Stimulated activated naive CD8-positive, alpha-beta T cell treated with anti-CD3 and anti-CD28 coated beads, Interleukin-15, Interleukin-2, amounts not matched to agents 100 U/mL and 50 U/mL, for 24 hours (primary cell): ENCODE data around the gene CCDC136.

ENCODE experiments used
- ATAC-seq: fragments of 150-1000 bp; cut with Tn5 transposase; one replicate; pipeline ENCODE4 v1.10.0; 2021
- DNase-seq: peaks from one replicate; pipeline ENCODE4 v3.0.0; 2021

Gene CCDC136

DNA sequence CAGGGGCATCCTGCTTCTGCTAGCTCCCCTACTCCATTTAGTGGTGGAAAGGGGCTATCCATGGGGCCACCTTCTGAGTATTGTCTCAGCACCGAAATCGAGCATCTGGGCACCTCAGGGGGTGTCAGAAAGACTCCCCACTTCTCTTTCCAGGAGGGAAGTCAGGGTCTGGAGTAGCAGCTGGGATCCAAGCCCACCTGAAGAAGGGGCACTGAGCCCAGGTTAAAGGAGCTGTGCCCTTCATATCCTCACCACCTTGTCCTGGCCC is 41.0 kb downstream of the CCDC136 start:
- ATAC-seq (no peak), DNase-seq (no peak)

- ATAC-seq: no peak
Measured at GRCh38 chr7:128833148-128833945, 41.6 kb downstream of the CCDC136 start.

DNA sequence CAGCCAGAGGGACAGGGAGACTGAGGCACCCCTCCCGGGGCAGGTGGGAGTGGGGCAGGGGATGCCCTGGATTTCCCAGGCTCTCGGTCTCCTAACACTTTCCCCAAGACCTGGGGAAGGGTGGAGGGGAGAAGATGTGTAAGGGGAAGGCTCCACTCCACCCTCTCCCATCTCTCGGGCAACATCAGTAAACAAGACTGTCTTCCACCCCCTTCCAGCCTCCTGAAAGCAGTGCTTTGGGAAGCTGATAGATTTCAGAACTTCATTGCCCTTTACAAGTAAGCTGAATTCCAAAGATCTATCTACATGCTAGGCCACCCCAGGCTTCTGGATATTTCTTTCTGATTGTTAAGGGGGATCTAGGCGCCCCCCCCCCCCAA is 42.2 kb downstream of the CCDC136 start:
- DNase-seq (no peak), ATAC-seq (no peak)

More at GRCh38 chr7:128833148-128833945, 41.6 kb downstream of the CCDC136 start:
- no peak for DNase-seq

- ATAC-seq: no peak
Measured at GRCh38 chr7:128835231-128835751, 43.5 kb downstream of the CCDC136 start.

DNA sequence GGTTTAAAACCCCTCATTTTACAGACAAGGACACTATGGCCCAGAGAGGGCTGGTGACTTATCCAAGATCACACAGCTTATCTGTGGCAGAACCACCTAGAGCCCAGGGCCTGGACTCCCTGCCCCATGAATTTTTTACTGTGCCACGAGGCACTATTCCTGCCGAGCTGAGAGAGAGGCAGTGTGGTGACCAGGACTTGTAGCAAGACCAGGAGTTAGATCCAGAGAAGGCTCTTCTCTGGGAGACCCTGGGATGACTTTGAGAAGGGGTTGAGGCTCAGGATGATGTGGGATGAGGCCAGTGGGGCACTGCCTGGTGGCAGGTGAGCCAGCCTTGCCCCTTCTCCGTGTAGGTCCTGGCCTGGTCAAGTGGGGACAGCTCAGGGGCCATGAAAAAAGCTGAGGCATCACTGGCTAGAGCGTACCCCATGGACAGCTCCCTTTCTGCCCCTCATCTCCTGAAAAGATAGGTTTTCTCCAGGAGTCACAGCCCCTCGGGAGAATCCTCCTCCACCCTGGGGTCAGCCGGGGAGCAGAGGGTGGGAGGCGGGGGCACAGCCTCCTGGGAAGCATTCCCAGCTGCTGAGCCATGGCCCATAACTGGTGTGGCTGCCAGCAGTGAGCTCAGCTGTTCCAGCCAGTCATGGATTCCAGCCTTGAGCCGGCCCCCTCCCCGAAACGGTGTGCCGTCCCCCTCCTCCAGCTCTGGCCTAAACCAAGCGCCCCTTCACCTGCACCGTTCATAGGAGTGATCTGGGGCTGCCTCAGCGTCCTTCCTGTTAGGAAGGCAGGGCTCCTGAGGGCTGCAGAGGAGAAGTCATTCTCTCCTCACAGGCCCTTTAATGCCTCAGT is 44.2 kb downstream of the CCDC136 start:
- ATAC-seq (no peak), DNase-seq (no peak)

More at GRCh38 chr7:128835231-128835751, 43.5 kb downstream of the CCDC136 start:
- no peak for DNase-seq

- no peak for DNase-seq
- no peak for ATAC-seq
Measured at GRCh38 chr7:128836729-128837348, 45.1 kb downstream of the CCDC136 start.

- ATAC-seq (no peak), DNase-seq (no peak)
Measured at GRCh38 chr7:128837521-128837921, 45.8 kb downstream of the CCDC136 start.

GRCh38 chr7:128838109-128838779 is 46.5 kb downstream of the CCDC136 start:
- ATAC-seq (no peak), DNase-seq (no peak)

DNA sequence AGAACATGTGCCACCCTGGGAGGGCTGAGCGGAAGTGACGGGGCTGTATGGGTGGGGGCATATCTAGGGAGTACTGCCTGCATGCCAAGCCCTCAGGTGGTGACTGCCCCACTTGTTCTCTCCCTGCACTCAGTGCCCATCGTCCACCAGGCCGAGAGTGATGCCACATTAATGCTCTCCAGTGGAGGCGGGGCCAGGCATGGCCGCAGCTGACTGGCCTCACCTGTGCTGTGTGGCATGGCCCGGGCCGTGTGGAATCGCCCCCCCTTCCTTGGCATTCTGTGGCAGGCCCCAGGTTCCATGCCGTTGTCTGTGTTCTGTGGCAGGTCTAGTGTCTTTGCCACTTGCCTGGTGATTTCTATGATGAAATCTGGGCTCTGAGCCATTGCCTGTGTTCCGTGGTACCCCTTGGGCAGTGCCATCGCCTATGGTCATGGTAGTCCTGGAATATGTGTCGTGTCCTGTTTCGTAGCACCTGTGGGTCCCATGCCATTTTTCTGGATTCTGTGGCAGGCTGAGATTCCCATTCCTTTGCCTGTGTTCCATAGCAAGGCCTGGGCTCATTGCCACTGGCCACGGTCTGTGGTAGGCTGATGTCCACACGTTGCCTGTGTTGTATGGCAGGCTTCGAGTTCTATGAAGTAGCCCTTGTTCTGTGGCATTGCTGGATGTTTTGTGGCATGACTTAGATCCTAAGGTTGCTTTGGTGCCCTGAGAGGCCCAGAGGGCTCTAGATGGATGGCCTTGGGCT is 47.4 kb downstream of the CCDC136 start:
- DNase-seq (no peak), ATAC-seq (no peak)

DNA sequence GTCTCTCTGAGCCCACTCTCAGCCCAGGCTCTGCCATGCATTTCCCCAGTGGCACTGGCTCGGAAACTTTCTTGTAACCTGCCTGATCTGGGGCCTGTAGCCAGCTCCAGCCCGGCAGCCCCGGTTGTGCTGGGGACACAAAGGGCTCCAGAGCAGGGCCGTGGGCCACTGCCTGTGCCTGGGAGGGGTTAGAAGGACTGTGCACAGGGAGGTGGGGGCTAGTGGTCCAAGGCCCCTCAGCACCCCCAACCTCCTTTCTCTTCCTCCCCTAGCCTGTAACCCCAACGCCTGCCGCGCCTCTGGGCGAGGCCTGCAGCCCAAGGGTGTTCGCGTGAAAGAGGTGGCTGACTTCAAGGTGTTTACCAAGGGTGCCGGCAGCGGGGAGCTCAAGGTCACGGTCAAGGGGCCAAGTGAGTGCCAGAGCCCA is 48.0 kb downstream of the CCDC136 start:
- ATAC-seq (no peak), DNase-seq (no peak)

GRCh38 chr7:128840326-128841170 is 48.8 kb downstream of the CCDC136 start:
- DNase-seq (no peak), ATAC-seq (no peak)

- no peak for ATAC-seq
- DNase-seq: no peak
Measured at GRCh38 chr7:128841171-128841690, 49.5 kb downstream of the CCDC136 start.

DNA sequence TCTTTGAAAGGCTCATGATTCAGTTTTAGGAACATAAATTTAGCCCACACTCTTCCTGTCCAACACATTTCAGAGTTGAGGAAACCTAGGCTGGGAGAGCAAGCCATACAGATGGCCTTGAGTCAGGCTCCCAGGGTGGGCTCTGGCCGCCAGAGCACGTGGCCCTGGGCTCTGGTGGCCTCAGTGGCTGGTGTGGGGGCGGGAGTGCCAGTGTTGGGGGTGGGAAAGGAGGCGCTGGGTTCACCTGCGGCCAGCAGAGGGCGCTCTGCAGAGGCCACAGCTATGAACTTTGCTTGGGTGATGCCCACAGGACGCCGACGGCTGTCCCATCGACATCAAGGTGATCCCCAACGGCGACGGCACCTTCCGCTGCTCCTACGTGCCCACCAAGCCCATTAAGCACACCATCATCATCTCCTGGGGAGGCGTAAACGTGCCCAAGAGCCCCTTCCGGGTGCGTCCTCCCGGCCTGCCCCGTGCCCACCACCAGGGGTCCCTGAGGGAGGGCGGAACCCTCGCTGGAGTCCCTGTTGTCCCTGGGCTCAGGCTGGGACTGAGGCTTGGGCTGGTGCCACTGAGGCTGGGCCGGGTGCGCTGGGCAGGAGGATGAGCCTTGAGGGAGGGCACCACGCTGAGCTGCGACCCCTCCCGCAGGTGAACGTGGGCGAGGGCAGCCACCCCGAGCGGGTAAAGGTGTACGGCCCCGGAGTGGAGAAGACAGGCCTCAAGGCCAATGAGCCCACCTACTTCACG is 50.3 kb downstream of the CCDC136 start:
- DNase-seq: peak; percentile 72

GRCh38 chr7:128842674-128843641 is 51.2 kb downstream of the CCDC136 start:
- no peak for ATAC-seq
- no peak for DNase-seq

More for the DNA sequence above, 50.3 kb downstream of the CCDC136 start:
- ATAC-seq: peak; percentile 48

- no peak for DNase-seq
Measured at GRCh38 chr7:128843938-128844621, 52.3 kb downstream of the CCDC136 start.

DNA sequence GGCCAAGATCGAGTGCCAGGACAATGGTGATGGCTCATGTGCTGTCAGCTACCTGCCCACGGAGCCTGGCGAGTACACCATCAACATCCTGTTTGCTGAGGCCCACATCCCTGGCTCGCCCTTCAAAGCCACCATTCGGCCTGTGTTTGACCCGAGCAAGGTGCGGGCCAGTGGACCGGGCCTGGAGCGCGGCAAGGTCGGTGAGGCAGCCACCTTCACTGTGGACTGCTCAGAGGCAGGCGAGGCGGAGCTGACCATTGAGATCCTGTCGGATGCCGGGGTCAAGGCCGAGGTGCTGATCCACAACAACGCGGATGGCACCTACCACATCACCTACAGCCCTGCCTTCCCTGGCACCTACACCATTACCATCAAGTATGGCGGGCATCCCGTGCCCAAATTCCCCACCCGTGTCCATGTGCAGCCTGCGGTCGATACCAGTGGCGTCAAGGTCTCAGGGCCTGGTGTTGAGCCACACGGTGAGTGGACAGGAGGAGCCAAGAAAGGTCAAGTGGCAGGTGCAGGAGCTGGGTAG is 53.1 kb downstream of the CCDC136 start:
- no peak for ATAC-seq
- no peak for DNase-seq

More at GRCh38 chr7:128843938-128844621, 52.3 kb downstream of the CCDC136 start:
- ATAC-seq: no peak

GRCh38 chr7:128845475-128845874 is 53.7 kb downstream of the CCDC136 start:
- ATAC-seq: no peak
- DNase-seq: no peak
